HG03520 (cell line): ENCODE data around the gene SLC2A11.
"Not testable (repeated sequence)": the region's sequence is repeated elsewhere in the genome, so short reads cannot be mapped to it uniquely, and the experiment has no call there.

Source experiments
- ATAC-seq: cut with Tn5 transposase; IDR thresholded peaks from one replicate; pipeline ENCODE4 v1.9.1; 2021; ENCODE audit warnings: mild to moderate bottlenecking, moderate library complexity; ENCODE audit not compliant: unreplicated experiment

The SLC2A11 gene

GRCh38 chr22:23904573-23905254 is 47.0 kb downstream of the SLC2A11 start:
- no peak for ATAC-seq

- ATAC-seq: no peak
These were observed 49.0 kb downstream of the SLC2A11 start for GRCh38 chr22:23906641-23907040.

- not testable (repeated sequence) for ATAC-seq
These were observed 49.7 kb downstream of the SLC2A11 start for GRCh38 chr22:23907423-23907822.

GRCh38 chr22:23908587-23909205 is 51.0 kb downstream of the SLC2A11 start:
- no peak for ATAC-seq

- ATAC-seq: no peak
These were observed 51.7 kb downstream of the SLC2A11 start for GRCh38 chr22:23909296-23909898.

GRCh38 chr22:23910496-23911190 is 53.0 kb downstream of the SLC2A11 start:
- ATAC-seq: no peak

GRCh38 chr22:23911318-23911980 is 53.8 kb downstream of the SLC2A11 start:
- ATAC-seq: no peak

GRCh38 chr22:23912293-23912903 is 54.7 kb downstream of the SLC2A11 start:
- ATAC-seq: no peak

GRCh38 chr22:23913306-23913660 is 55.6 kb downstream of the SLC2A11 start:
- no peak for ATAC-seq

GRCh38 chr22:23913661-23914353 is 56.1 kb downstream of the SLC2A11 start:
- peak; percentile 86 for ATAC-seq

GRCh38 chr22:23915290-23915689 is 57.6 kb downstream of the SLC2A11 start:
- no peak for ATAC-seq

- not testable (repeated sequence) for ATAC-seq
These were observed 62.6 kb downstream of the SLC2A11 start for GRCh38 chr22:23920267-23920611.

- not testable (repeated sequence) for ATAC-seq
These were observed 64.0 kb downstream of the SLC2A11 start for GRCh38 chr22:23921586-23922201.

GRCh38 chr22:23922921-23923320 is 65.2 kb downstream of the SLC2A11 start:
- ATAC-seq: no peak

GRCh38 chr22:23925020-23925606 is 67.4 kb downstream of the SLC2A11 start:
- ATAC-seq: no peak

GRCh38 chr22:23926561-23926960 is 68.9 kb downstream of the SLC2A11 start:
- ATAC-seq: no peak
